ENCODE results near the gene RYR1. TPM values are rescaled to one million over a fixed set of nuclear protein-coding genes. Genes with fewer than 3 reads are reported as not detected.

The RYR1 gene
- total RNA-seq, 4 donors from 2014 or later: under 0.01 to 6.2 (median 3.5) TPM; not detected in 1

- Histone ChIP-seq H3K4me3 (no peak overlapping the region), H3K36me3 (no peaks in the 10 kb centered on the region), H3K4me1 (no peaks in the 10 kb centered on the region), H3K9me3 (no peaks in the 10 kb centered on the region), H3K27ac (no peak overlapping the region), H3K27me3 (no peaks in the 10 kb centered on the region)
- no peak for DNase-seq
- intact Hi-C loops (cut with DNase I; ENCODE audit: low total_unique reads): no loop called here
- no peak for TF ChIP-seq POLR2A (IDR thresholded peaks at IDR 0.05)
- TF ChIP-seq, protein P1, sequence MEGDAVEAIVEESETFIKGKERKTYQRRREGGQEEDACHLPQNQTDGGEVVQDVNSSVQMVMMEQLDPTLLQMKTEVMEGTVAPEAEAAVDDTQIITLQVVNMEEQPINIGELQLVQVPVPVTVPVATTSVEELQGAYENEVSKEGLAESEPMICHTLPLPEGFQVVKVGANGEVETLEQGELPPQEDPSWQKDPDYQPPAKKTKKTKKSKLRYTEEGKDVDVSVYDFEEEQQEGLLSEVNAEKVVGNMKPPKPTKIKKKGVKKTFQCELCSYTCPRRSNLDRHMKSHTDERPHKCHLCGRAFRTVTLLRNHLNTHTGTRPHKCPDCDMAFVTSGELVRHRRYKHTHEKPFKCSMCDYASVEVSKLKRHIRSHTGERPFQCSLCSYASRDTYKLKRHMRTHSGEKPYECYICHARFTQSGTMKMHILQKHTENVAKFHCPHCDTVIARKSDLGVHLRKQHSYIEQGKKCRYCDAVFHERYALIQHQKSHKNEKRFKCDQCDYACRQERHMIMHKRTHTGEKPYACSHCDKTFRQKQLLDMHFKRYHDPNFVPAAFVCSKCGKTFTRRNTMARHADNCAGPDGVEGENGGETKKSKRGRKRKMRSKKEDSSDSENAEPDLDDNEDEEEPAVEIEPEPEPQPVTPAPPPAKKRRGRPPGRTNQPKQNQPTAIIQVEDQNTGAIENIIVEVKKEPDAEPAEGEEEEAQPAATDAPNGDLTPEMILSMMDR (IDR thresholded peaks at IDR 0.05): no peak
Measured at GRCh38 chr19:38503077-38503410, 69.6 kb downstream of the RYR1 start.

DNA sequence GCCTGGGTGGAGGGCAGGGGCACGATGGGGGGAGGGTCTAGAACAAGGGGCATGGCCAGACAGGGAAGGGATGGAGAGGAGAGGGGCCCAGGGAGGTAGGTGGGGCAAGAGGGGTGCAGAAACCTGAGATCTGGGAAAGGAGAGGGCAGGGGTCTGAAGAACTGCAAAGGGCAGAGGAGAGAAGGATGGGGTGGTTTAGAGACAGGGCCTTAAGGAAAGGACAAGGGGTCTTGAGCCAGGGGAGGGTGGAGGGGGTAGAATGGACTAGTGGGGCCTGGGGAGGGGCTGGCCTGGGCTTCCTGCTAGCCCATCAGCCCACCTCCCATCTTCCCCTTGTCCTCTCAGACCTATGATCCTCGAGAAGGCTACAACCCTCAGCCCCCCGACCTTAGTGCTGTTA lies 72.5 kb downstream of the RYR1 start:
- no peaks in the 10 kb centered on the region for H3K27me3 ChIP-seq
- intact Hi-C loops (cut with DNase I; ENCODE audit: low total_unique reads): no loop called here
- no peaks in the 10 kb centered on the region for H3K4me1 ChIP-seq
- no peaks in the 10 kb centered on the region for H3K9me3 ChIP-seq
- no peak overlapping the region for H3K27ac ChIP-seq
- no peak overlapping the region for H3K4me3 ChIP-seq
- H3K36me3 ChIP-seq: no peaks in the 10 kb centered on the region
- no peak for DNase-seq
- TF ChIP-seq, protein P1 (IDR thresholded peaks at IDR 0.05): no peak
- TF ChIP-seq POLR2A (IDR thresholded peaks at IDR 0.05): no peak

- TF ChIP-seq, protein P1 (IDR thresholded peaks at IDR 0.05): no peak
- no peak for TF ChIP-seq POLR2A (IDR thresholded peaks at IDR 0.05)
- DNase-seq: no peak
- Histone ChIP-seq H3K27me3 (no peaks in the 10 kb centered on the region), H3K36me3 (no peaks in the 10 kb centered on the region), H3K4me3 (no peak overlapping the region), H3K4me1 (no peaks in the 10 kb centered on the region), H3K27ac (no peak overlapping the region), H3K9me3 (no peaks in the 10 kb centered on the region)
- intact Hi-C loops (cut with DNase I; ENCODE audit: low total_unique reads): no loop called here
Measured at GRCh38 chr19:38506375-38506722, 72.9 kb downstream of the RYR1 start.

GRCh38 chr19:38506723-38507550 lies 73.4 kb downstream of the RYR1 start:
- Histone ChIP-seq H3K4me1 (no peaks in the 10 kb centered on the region), H3K27ac (no peak overlapping the region), H3K9me3 (no peaks in the 10 kb centered on the region), H3K36me3 (no peaks in the 10 kb centered on the region), H3K27me3 (no peaks in the 10 kb centered on the region), H3K4me3 (no peak overlapping the region)
- no peak for TF ChIP-seq POLR2A (IDR thresholded peaks at IDR 0.05)
- TF ChIP-seq, protein P1 (IDR thresholded peaks at IDR 0.05): no peak
- intact Hi-C loops (cut with DNase I; ENCODE audit: low total_unique reads): no loop called here
- peak; percentile 71 to 81 for DNase-seq

GRCh38 chr19:38507551-38508127 lies 74.1 kb downstream of the RYR1 start:
- H3K4me1 ChIP-seq: no peaks in the 10 kb centered on the region
- no peaks in the 10 kb centered on the region for H3K36me3 ChIP-seq
- no peaks in the 10 kb centered on the region for H3K27me3 ChIP-seq
- H3K27ac ChIP-seq: no peak overlapping the region
- no peak for DNase-seq
- H3K4me3 ChIP-seq: no peak overlapping the region
- TF ChIP-seq, protein P1 (IDR thresholded peaks at IDR 0.05): no peak
- TF ChIP-seq POLR2A (IDR thresholded peaks at IDR 0.05): no peak
- intact Hi-C loops (cut with DNase I; ENCODE audit: low total_unique reads): no loop called here
- no peaks in the 10 kb centered on the region for H3K9me3 ChIP-seq
